ENCODE results near the gene GOLGA6C.
"Not testable (repeated sequence)": the region's sequence is repeated elsewhere in the genome, so short reads cannot be mapped to it uniquely, and the experiment has no call there.

Gene GOLGA6C

GRCh38 chr15:75258620-75259343 is 648 bp downstream of the GOLGA6C start:
- DNase-seq: not testable (repeated sequence)

GRCh38 chr15:75259873-75260272 is 1.7 kb downstream of the GOLGA6C start:
- not testable (repeated sequence) for DNase-seq

GRCh38 chr15:75273751-75274359 is 15.7 kb downstream of the GOLGA6C start:
- DNase-seq: not testable (repeated sequence)

- not testable (repeated sequence) for DNase-seq
Observed at GRCh38 chr15:75274509-75275107, 16.5 kb downstream of the GOLGA6C start.

- not testable (repeated sequence) for DNase-seq
Observed at GRCh38 chr15:75275617-75276016, 17.5 kb downstream of the GOLGA6C start.

- DNase-seq: not testable (repeated sequence)
Observed at GRCh38 chr15:75278497-75278896, 20.4 kb downstream of the GOLGA6C start.

- DNase-seq: not testable (repeated sequence)
Observed at GRCh38 chr15:75282572-75282971, 24.4 kb downstream of the GOLGA6C start, which contains the start of gene GOLGA6D. Gene GOLGA6D (plus strand): TSS chr15:75282835. CDS start chr15:75282876, 41 bp downstream.

- DNase-seq: not testable (repeated sequence)
Observed at GRCh38 chr15:75284152-75284551, 26.0 kb downstream of the GOLGA6C start.

- not testable (repeated sequence) for DNase-seq
Observed at GRCh38 chr15:75293660-75294059, 35.5 kb downstream of the GOLGA6C start.

GRCh38 chr15:75298541-75299310 is 40.6 kb downstream of the GOLGA6C start:
- DNase-seq: not testable (repeated sequence)

GRCh38 chr15:75299311-75299688 is 41.2 kb downstream of the GOLGA6C start:
- not testable (repeated sequence) for DNase-seq

GRCh38 chr15:75300026-75300425 is 41.9 kb downstream of the GOLGA6C start:
- DNase-seq: not testable (repeated sequence)

GRCh38 chr15:75302318-75302717 is 44.2 kb downstream of the GOLGA6C start:
- DNase-seq: no peak

- not testable (repeated sequence) for DNase-seq
Observed at GRCh38 chr15:75302753-75303152, 44.6 kb downstream of the GOLGA6C start.

GRCh38 chr15:75306188-75306587 is 48.1 kb downstream of the GOLGA6C start:
- no peak for DNase-seq

- no peak for DNase-seq
Observed at GRCh38 chr15:75307778-75308390, 49.8 kb downstream of the GOLGA6C start.

GRCh38 chr15:75309711-75310110 is 51.6 kb downstream of the GOLGA6C start:
- DNase-seq: no peak

GRCh38 chr15:75312548-75312947 is 54.4 kb downstream of the GOLGA6C start:
- DNase-seq: not testable (repeated sequence)

GRCh38 chr15:75313116-75313845 is 55.1 kb downstream of the GOLGA6C start:
- no peak for DNase-seq

- DNase-seq: no peak
Observed at GRCh38 chr15:75314552-75315290, 56.6 kb downstream of the GOLGA6C start.
